HG03571 (cell line): ENCODE measurements around the gene TOMM40.
"Not testable (repeated sequence)": the region's sequence is repeated elsewhere in the genome, so short reads cannot be mapped to it uniquely, and the experiment has no call there.

Experiments
- ATAC-seq: cut with Tn5 transposase; IDR thresholded peaks from one replicate; pipeline ENCODE4 v1.9.1; 2021; ENCODE audit not compliant: unreplicated experiment

The TOMM40 gene

GRCh38 chr19:44924243-44924725 is 33.2 kb downstream of the TOMM40 start:
- no peak for ATAC-seq

GRCh38 chr19:44925114-44925891 is 34.2 kb downstream of the TOMM40 start:
- no peak for ATAC-seq

- not testable (repeated sequence) for ATAC-seq
Measured at GRCh38 chr19:44926245-44927077, 35.4 kb downstream of the TOMM40 start.

- no peak for ATAC-seq
Measured at GRCh38 chr19:44927746-44928145, 36.7 kb downstream of the TOMM40 start.

- no peak for ATAC-seq
Measured at GRCh38 chr19:44930088-44930487, 39.0 kb downstream of the TOMM40 start.

GRCh38 chr19:44931541-44931940 is 40.5 kb downstream of the TOMM40 start:
- ATAC-seq, result no peak

- ATAC-seq, result no peak
Measured at GRCh38 chr19:44939668-44940067, 48.6 kb downstream of the TOMM40 start.

- ATAC-seq, result no peak
Measured at GRCh38 chr19:44942067-44942571, 51.1 kb downstream of the TOMM40 start, which contains the start of gene APOC4. APOC4 (plus strand) TSS chr19:44942237; CDS start chr19:44942278, 41 bp downstream.

GRCh38 chr19:44943801-44944249 is 52.8 kb downstream of the TOMM40 start:
- no peak for ATAC-seq

GRCh38 chr19:44947041-44947581 is 56.1 kb downstream of the TOMM40 start:
- no peak for ATAC-seq

- no peak for ATAC-seq
Measured at GRCh38 chr19:44948237-44948636, 57.2 kb downstream of the TOMM40 start.

- ATAC-seq, result no peak
Measured at GRCh38 chr19:44948763-44949374, 57.8 kb downstream of the TOMM40 start.

- ATAC-seq, result no peak
Measured at GRCh38 chr19:44949550-44949949, 58.5 kb downstream of the TOMM40 start.

- no peak for ATAC-seq
Measured at GRCh38 chr19:44951179-44952159, 60.4 kb downstream of the TOMM40 start.
